PC-3 (cell line): ENCODE measurements around the gene SMCR8.

Experiments used
- EZH2 ChIP-seq: fragments of 300-600 bp; sonication (generic); IDR thresholded peaks from one replicate; pipeline ENCODE4 v1.6.1; 2017; ENCODE audit warnings: antibody characterized with exemption, mild to moderate bottlenecking, low read length; ENCODE audit not compliant: unreplicated experiment
- EZH2phosphoT487 ChIP-seq: fragments of 300-600 bp; sonication (generic); IDR thresholded peaks from 2 replicates; pipeline ENCODE4 v1.6.1; 2018; ENCODE audit warnings: mild to moderate bottlenecking, antibody characterized with exemption, low read length, borderline replicate concordance
- TF ChIP-seq, protein P1 (sequence below): fragments of 300-600 bp; sonication (generic); conservative IDR thresholded peaks from 2 replicates; pipeline ENCODE4 v1.5.1; 2017; ENCODE audit warnings: antibody characterized with exemption, low read depth, mild to moderate bottlenecking, low read length

DNA sequence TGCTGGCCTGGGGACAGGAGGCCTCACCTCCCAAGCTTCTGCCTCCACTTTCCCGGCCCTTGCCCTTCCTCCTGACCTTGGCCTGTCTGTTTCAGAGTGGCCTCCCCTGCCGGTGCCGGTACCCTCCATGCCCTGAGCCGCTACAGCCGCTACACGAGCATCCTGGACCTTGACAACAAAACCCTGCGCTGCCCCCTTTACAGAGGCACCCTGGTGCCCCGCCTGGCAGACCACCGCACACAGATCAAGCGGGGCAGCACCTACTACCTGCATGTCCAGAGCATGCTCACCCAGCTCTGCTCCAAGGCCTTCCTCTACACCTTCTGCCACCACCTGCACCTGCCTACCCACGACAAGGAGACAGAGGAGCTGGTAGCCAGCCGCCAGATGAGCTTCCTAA is 7.4 kb downstream of the SMCR8 start:
- TF ChIP-seq EZH2phosphoT487 (no peak), EZH2 (no peak)
- TF ChIP-seq, protein P1, sequence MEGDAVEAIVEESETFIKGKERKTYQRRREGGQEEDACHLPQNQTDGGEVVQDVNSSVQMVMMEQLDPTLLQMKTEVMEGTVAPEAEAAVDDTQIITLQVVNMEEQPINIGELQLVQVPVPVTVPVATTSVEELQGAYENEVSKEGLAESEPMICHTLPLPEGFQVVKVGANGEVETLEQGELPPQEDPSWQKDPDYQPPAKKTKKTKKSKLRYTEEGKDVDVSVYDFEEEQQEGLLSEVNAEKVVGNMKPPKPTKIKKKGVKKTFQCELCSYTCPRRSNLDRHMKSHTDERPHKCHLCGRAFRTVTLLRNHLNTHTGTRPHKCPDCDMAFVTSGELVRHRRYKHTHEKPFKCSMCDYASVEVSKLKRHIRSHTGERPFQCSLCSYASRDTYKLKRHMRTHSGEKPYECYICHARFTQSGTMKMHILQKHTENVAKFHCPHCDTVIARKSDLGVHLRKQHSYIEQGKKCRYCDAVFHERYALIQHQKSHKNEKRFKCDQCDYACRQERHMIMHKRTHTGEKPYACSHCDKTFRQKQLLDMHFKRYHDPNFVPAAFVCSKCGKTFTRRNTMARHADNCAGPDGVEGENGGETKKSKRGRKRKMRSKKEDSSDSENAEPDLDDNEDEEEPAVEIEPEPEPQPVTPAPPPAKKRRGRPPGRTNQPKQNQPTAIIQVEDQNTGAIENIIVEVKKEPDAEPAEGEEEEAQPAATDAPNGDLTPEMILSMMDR, result no peak
